8988T (cell line): ENCODE results near the gene RHBDL1.
A peak's percentile ranks its signal among the peaks of the same experiment; 100 is the strongest.

Source experiments
- DNase-seq: peaks from one replicate; pipeline ENCODE4 v3.0.0; 2011

Gene RHBDL1

DNA sequence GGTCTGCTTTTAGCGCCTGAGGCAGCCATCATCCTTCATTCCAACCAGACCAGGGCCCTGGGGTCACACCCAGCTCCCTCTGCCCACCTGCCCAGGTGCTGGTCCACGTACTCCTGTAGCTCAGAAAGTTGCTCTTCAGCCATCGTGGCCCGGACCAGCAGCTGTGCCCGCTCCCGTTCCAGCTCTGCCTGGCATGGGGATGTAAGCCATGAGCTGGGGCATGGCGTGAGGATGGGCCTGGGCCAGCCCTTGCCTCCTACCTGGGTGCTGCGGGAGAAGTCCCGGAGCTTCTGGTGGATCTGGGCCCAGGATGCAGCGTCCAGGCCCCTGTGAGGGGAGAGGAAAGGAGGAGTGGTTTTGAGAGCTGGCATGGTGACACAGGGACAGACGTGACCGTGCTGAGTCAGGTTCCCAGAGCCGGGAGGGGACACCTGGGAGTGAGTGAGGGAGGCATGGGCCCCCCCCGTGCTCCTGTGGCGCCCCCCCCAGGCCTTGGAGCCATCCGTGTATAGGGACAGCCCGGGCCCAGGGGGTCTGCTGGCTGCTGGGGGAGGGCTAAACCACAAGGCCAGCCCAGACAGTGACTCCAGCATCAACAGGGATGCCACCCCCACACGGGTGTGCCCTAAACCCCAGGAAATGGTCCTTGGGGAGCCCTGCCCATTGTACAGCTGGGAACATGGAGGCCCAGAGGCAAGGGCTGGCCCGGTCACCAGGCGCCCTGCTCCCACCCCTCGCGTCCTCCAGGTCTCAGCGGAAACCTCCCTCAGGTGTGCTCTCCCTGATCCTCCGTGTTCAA, 47.6 kb downstream of the RHBDL1 start:
- no peak for DNase-seq

DNA sequence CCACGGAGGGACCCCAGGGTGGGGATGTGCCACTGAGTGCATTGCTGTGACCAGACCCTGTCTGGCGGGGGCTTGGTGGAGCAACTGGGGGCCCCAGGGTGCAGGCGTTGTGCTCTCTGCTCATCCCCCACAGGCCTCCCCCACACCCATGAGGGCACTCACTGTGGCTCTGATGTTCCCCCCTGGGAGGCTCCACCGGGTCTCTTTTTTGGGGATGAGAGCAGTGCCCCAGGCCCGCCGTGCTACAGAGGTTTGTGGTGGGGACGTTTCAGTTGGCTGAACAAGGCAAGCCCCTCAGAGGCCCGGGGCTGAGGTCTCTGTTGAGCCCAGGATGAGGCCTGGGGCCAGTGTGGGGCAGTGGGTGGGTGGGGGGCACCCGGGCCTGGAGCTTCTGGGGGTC, 48.2 kb downstream of the RHBDL1 start:
- no peak for DNase-seq

DNA sequence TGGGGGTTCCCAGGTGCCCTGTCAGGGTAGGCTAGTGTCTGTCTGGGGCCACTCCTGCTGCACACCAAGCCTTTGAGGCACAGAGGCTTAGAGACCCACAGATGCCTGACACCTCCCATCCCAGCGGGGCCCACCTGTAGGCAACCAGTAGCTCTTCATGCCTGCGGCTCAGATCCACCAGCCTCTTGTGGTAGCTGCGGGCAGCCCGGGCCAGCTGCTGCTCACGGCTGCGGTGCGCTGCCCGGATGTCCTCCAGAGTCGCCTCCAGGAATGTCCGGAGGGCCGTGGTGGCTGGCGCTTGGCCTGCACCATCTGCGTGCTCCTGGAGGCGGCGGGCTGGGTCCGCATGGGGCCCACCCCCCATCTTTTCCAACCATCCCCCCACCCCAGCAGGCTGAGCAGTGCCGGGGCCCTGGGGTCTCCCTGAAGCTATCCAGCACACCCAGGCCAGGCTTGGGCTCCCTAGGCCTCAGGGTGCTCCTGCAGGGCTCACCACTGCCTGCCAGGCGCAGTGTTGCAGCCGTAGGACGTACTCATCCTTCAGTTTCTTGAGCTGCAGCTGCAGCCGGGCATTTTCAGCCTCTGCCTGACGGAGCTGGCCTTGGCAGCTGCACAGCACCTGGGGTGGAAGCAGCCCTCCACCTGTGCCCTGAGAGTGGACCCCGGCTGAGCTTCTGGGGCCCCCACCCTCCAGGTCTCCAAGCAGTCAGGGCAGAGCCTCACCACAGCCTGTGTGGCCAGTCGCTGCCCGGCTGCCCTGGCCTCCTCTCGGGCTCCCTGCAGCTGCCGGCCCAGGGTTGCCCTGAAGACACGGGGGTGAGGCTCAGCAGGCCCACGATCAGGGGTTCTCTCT, 48.9 kb downstream of the RHBDL1 start:
- no peak for DNase-seq

DNA sequence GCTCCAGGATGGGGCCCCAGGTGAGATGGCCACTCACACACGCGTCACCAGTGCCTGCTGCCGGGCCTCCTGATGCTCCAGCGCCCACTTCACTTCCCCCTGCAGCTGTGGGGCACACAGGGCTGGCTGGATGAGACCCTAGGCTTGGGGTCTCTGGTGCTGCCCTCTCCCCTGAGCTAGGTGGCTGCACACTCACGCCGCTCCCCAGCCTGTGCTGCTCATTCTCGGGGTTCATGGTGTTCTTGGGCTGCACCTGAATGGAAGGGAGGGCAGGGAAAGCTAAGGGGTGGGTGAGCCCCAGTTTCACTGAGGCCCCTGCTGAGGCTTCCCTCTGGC, 49.5 kb downstream of the RHBDL1 start:
- no peak for DNase-seq

DNA sequence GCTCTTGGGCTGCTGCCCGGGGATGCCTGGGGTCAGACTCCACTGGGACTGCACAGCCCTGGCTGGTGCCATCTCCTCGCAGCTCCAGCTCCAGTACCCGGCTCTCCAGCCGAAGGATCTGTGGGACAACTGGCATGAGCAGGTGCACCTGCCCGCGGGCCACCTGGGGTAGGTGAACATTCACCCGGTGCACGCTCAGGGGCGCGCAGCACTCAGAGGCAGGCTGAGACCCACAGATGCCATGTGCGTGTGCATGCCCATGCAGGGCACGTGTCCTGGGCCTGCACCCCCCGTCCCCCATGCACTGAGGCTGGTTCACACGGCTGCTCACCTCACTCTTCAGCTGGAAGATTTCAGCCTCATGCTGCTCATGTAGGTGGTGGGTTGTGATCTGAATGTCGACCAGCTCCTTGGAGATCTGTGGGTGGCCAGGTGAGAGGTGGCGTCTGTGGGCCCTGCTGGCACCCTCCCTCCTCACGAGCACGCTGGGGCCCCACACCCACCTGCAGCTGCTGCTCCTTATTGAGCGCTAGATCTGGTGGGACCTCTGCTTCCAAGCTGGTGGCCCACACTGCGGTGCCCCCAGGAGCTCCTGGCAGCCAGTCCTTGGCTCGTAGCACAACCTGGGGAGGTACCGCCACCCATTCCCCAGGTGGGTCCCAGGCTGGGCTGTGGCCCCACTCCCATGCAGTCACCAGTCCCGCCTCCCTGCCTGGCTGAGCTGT, 50.2 kb downstream of the RHBDL1 start:
- DNase-seq, result no peak

DNA sequence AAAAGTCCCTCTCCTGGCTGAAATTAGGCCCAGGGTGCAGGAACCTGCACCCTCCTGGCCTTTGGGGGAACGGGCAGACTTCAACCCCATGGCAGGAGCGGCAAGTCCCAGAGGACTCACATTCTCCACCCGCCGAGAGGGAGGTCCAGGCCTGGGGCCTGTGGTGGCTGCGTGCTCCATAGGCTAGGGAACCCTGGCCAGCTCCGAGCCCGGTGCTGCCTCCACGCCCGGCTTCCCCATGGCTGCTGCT, 50.6 kb downstream of the RHBDL1 start:
- no peak for DNase-seq

DNA sequence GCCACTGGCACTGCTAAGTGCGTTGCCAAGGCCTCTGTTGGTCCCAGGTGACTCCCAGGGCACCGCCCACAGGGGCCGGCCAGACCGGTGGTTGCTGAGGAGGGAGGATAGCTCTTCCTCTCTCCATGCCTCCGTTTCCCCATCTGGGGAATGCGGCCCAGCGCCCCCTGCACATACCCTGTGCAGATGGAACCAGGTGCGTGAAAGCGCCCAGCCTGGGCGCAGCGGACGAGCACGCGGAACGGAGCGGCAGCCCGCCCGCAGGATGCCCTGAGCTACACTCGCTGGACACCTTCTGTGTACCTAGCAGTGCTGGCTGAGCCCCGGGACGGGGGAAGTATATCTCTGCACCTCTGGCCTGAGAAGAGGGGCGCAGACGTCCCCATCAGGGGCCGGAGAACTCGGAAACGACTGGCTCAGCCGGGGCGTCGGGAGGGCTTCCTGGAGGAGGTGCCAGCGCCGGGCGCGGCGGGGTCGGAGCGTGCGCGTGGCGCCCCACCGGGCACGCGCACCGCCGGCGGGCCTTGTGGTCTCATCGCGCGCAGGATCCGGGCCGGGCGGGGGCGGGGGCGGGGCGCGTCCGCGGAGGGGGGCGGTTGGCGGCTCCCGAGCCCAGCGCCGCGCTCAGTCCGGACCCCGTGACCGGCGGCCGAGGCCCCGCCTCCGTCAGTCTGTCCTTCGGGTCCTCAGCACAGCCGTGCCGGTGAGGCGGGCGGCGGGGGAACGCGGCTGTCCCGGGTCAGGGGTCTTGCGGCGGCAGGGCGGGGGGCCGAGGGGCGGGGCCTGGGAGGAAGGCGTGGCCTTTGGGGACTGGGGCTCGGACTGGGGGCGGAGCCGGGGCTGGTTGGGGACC, 51.2 kb downstream of the RHBDL1 start, which contains the start of the genes CCDC78 and HAGHL:
Gene CCDC78 (minus strand): TSS at position 6 of the 853 bp plus-strand sequence. CDS start 76 bp downstream, outside the sequence.
Gene HAGHL (plus strand): TSS at position 669 of the 853 bp plus-strand sequence. CDS start 404 bp downstream, outside the sequence.
- peak; percentile 88 for DNase-seq

DNA sequence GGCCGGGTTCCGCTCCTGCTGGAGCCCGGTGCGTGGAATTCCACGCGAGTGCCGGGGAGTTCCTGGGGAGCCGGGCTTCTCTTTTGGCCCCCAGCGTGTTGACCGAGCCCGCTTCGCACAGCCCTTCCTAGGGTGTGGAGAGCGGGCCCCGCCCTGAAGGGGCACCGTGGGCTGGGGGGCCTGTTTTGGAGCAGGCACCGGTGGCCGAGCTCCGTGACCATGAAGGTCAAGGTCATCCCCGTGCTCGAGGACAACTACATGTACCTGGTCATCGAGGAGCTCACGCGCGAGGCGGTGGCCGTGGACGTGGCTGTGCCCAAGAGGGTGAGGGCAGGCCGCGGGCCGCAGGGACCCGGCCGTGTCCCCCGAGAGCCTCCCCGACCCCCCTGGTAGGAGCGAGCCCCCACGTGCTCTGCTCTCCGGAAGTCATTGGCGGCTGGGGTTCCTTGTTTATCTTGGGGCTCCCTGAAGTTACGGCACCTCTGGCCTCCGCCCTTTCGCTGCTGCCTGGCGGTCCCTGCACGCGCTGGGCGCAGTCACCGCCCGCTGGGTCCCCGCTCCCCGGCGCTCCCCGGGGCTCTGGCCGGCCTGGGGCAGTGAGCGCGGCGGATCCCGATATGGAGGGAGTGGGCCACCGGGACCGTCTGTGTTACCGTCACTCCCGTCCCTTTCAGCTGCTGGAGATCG, 52.0 kb downstream of the RHBDL1 start:
- no peak for DNase-seq
